CD4-positive, alpha-beta T cell treated with Interleukin-15 for 4 hours (primary cell): ENCODE data around the gene HIGD1A.
"Not testable (repeated sequence)": the region's sequence is repeated elsewhere in the genome, so short reads cannot be mapped to it uniquely, and the experiment has no call there.

Experiments used
- DNase-seq: peaks from one replicate; pipeline ENCODE4 v3.0.0-alpha.2; 2020; ENCODE audit warnings: low spot score

HIGD1A gene

GRCh38 chr3:42829083-42829627, 24.9 kb upstream of the HIGD1A start:
- DNase-seq = no peak

DNA sequence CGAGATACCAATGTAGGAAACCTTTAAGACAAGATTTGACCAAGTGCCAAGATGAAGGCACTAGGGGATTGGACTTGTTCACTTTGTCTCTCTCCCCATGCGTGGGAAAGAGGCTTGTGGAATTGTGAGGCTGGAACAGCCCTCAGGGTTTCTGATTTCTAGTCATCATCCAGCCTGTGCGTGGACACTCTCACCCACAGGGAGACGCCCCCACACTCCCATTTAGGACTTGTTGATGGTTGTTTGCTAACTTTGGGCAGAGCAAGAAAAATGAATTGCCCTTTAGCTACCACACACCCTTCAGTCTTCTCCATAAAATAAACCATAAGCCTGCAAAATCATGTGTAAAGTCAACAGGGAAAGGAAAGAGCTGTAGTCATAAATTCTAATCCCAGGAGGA, 23.4 kb upstream of the HIGD1A start:
- no peak for DNase-seq

DNA sequence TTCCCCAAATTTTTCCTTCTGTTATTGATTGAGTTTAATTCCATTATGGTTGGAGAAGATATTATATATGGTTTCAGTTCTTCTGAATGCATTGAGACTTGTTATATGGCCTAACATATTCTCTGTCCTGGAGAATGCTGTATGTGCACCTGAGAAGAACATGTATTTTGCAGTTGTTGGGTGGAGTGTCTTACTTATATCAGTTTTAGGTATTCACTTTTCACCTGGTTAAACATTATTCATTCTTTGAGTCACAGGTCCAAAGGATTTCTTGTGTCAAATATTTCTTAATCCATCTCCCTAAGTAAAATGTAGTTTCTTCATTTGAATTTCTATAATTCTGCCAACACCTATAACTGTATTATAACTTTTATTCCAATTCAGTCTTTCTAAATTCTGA, 22.7 kb upstream of the HIGD1A start:
- DNase-seq = no peak

GRCh38 chr3:42826141-42826540, 21.9 kb upstream of the HIGD1A start:
- DNase-seq = no peak

- no peak for DNase-seq
These were observed 19.1 kb upstream of the HIGD1A start for GRCh38 chr3:42823351-42823750.

- DNase-seq = no peak
These were observed 18.5 kb upstream of the HIGD1A start for GRCh38 chr3:42822828-42823227.

DNA sequence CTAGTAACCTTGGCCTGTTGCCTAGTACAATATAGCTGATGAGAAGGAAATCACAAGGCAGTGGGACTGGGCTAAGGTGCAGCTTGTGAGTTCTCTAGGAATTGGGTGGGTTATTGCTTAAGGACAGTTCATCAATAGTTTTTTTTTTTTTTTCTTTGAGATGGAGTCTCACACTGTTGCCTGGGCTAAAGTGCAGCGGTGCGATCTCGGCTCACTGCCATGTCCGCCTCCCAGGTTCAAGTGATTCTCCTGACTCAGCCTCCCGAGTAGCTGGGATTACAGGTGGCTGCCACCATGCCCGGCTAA, 16.4 kb upstream of the HIGD1A start:
- DNase-seq = no peak

DNA sequence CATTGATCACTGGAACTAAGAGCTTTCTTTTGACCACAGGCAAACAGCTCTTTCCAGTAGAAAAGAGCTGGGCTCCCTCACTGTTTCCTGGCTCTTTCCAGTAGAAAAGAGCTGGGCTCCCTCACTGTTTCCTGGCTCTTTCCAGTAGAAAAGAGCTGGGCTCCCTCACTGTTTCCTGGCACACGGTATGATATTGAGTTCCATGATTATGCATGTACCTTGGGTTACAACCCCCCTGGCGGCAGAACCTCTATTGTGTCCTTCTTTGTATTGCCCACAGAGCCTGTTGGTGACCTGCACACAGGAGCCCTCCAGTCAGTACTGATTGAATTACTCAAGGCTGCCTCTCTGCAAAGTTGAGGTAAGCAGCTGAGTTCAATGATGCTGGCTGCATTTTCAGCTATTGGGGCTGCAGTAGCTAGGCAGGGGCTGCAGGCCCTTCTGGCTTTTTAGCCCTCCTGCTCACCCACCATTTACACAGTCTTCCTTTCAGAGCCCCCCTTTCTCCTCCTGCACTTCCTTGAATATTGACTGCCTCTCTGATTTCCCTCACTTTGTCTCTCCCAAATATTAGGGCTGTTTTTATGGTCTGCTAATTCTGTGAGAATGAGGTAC, 15.2 kb upstream of the HIGD1A start:
- no peak for DNase-seq

- no peak for DNase-seq
These were observed 11.5 kb upstream of the HIGD1A start for GRCh38 chr3:42815826-42816225.

GRCh38 chr3:42814914-42815507, 10.7 kb upstream of the HIGD1A start:
- DNase-seq = no peak

- DNase-seq = no peak
These were observed 10.0 kb upstream of the HIGD1A start for GRCh38 chr3:42814246-42814645.

GRCh38 chr3:42811118-42811883, 7.0 kb upstream of the HIGD1A start:
- DNase-seq = not testable (repeated sequence)

DNA sequence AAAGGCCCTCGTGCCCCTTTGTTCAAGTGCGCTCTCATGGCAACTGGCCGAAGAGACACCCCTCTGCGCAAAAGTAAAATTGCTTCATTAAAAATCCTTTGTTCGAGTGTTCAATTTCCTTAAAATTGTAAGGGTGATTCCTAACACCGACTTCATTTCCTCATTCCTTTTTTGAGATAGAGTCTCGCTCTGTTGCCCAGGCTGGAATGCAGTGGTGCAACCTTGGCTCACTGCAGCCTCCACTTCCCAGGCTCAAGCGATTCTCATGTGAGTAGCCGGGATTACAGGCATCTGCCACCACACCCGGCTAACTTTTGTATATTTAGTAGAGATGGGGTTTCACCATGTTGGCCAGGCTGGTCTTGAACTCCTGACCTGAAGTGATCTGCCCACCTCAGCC, 6.4 kb upstream of the HIGD1A start:
- DNase-seq = not testable (repeated sequence)

- DNase-seq = no peak
These were observed 4.9 kb upstream of the HIGD1A start, which contains the start of gene ACKR2 for GRCh38 chr3:42809202-42809601. ACKR2 (plus strand) TSS chr3:42809445; CDS start chr3:42864503, 55,058 bp downstream.

- DNase-seq = no peak
These were observed 3.6 kb upstream of the HIGD1A start for GRCh38 chr3:42807929-42808328.

- DNase-seq = no peak
These were observed 991 bp upstream of the HIGD1A start for GRCh38 chr3:42805141-42805821.

- no peak for DNase-seq
These were observed 492 bp upstream of the HIGD1A start for GRCh38 chr3:42804831-42805132.

- DNase-seq = peak; percentile 23
These were observed 730 bp downstream of the HIGD1A start for GRCh38 chr3:42803414-42804105.

GRCh38 chr3:42802876-42803413, 1.3 kb downstream of the HIGD1A start:
- no peak for DNase-seq

GRCh38 chr3:42801784-42802183, 2.5 kb downstream of the HIGD1A start:
- no peak for DNase-seq

DNA sequence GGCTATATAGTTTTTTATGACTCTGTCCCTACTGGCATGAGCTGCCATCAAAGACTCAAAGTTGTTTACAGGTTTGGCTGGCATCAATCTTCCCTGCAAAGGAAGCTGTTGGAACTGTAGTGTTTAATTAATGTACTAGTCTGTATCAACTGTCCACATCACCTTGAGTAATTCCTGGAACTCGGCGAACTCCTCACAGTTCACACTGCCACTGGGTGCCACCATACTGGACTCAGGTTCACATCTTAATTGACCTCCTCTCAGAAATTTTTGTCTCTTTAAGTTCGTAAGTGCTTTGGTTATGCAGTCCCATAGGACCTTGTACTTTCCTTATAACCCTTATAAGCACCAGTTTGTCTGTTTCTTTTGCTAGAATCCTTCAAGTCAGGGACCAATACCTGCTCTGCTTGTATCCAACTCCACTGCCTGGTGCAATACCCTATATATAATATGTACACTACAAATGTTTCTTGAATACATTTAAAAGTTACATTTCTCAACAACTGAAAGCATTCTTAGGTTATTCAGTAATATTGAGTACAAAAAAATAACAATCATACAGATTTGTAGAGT, 3.2 kb downstream of the HIGD1A start:
- DNase-seq = no peak

DNA sequence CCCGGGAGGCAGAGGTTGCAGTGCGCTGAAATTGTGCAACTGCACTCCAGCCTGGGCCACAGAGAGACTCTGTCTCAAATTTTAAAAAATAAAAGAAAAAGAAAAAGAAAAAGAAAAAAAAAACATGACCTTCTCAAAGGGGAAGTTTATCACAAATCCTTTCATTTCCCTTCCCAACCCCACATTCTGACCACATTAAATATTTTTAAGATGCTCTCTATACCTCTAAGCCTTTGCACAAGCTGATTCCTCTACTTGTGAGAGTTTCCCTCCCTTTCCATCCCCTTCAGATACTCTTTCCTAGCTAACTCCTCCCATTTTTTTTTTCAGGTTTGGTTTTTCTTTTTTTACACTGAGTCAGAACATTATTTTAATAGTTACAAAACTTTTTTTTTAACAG, 4.0 kb downstream of the HIGD1A start:
- no peak for DNase-seq
